GM18519 (cell line): ENCODE results near the gene SPRED2.
A peak's percentile ranks its signal among the peaks of the same experiment; 100 is the strongest.
"Not testable (repeated sequence)": the region's sequence is repeated elsewhere in the genome, so short reads cannot be mapped to it uniquely, and the experiment has no call there.

Experiments used
- ATAC-seq: cut with Tn5 transposase; IDR thresholded peaks from one replicate; pipeline ENCODE4 v1.9.1; 2021; ENCODE audit warnings: mild to moderate bottlenecking, moderate library complexity; ENCODE audit not compliant: unreplicated experiment, low FRiP score

Gene SPRED2

DNA sequence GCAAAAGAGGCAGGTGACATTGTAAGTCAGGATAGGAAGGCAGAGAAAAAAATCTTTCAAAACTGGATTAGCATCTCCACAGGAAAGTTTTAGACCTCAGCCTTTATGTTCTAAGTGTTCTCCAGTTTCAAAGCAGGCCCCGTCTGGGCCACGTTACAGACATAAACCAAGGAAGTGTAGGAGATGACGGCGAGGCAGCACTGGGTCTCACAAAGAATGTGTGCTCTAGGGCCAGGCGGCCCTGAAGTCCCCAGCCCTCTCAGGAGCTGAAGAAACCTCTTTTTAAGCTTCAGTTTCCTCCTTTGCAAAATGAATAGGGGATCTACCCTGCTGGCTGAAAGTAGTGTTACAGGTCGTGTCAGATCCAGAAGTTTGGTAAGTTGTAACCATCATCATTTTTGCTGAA lies 81.7 kb downstream of the SPRED2 start:
- ATAC-seq = peak; percentile 70

DNA sequence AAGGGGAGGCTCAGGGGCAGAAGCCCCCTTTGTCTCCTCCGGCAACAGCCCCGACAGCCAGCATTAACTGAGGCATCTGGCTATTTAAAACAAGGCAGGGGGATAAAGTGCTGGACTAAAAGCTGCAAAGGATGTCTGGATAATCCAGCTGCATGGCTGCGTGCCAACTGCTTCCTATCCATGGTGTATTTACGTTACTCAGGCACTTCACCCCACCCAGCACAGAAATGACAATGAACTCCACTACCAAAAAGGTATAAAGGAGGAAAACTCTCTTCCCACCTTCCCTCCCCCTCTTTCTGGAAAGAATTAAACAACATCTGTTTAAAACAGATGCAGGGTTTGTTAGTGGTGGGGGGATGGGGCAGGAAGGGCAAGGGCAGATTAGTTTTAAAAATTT lies 82.5 kb downstream of the SPRED2 start:
- no peak for ATAC-seq

DNA sequence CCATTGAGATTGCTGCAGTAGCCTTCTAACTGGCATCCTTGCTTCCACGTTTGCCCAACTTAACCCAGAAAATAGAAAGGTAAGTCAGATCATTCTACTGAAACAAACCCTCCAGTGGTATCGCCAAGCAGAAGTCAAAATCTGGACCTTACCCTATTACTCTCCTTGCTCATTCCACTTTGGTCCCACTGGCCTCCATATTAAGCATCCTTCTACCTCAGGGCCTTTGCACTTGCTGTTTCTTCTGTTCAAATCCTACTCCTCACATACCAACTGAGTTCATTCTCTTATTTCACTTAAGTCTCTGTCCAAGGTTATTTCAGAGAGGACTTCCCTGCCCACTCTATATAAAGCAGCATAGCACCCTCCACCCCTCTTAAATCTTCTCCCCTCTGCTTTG lies 84.5 kb downstream of the SPRED2 start:
- no peak for ATAC-seq

GRCh38 chr2:65345631-65346030 lies 86.8 kb downstream of the SPRED2 start:
- no peak for ATAC-seq

DNA sequence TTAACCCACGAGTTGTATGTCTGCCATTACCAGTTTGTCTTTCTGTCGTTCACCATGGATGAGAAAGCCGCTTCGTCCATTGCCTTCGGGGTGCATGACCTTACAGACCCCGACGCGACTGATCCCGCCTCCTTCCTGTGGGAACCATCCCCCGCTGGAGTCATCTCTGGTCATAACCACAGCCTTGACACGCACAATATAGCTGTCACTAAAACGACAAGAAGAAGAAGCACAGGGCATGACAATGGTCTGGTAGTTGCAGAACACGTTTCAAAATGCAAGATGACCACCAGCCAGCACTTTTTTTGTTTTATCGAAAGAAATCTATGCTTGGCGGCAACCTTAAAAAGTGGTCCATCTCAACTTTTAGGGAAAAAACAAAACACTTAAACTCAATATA lies 87.7 kb downstream of the SPRED2 start:
- ATAC-seq = no peak

GRCh38 chr2:65344182-65344581 lies 88.2 kb downstream of the SPRED2 start:
- ATAC-seq = no peak

- ATAC-seq = no peak
Measured at GRCh38 chr2:65343386-65343785, 89.0 kb downstream of the SPRED2 start.

GRCh38 chr2:65340898-65341681 lies 91.3 kb downstream of the SPRED2 start:
- no peak for ATAC-seq

DNA sequence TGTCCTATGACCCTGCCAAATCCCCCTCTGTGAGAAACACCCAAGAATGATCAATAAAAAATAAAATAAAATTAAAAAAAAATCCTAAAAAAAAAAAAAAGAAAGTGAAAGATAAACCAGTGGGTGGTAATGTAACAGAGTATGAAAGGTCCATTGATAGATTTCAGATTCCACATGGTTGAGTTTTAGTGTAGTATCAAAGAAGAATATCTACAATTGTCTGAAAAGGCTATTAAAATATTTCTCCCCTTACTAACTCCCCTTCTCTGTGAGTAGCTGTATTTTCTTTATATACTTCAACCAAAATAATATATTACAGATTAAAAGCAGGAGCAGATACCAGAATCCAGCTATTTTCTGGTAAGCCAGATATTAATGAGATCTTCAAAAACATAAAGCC lies 92.8 kb downstream of the SPRED2 start:
- no peak for ATAC-seq

- not testable (repeated sequence) for ATAC-seq
Measured at GRCh38 chr2:65338830-65339495, 93.4 kb downstream of the SPRED2 start.

- not testable (repeated sequence) for ATAC-seq
Measured at GRCh38 chr2:65337915-65338314, 94.5 kb downstream of the SPRED2 start.

DNA sequence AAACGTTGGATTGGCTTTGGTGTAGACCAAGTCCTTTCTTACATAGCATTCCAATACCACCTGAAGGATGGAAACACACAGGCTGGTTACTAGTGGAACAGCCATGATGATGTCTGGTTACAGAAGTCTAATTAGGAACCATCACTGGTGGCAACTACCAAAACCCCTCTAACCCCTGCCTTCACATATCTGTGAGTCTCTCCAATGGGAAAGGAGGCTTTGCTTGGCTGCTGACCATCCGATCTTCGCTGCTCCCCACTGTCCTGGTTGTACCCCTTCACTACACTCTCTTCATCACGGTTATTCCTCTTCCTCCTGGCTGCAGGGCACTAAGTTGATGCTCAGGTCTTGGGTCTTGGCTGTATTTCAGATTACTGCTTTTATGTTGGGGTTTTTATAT lies 97.7 kb downstream of the SPRED2 start:
- no peak for ATAC-seq

- ATAC-seq = no peak
Measured at GRCh38 chr2:65331336-65332025, 100.9 kb downstream of the SPRED2 start.

- ATAC-seq = no peak
Measured at GRCh38 chr2:65329525-65329924, 102.9 kb downstream of the SPRED2 start.

GRCh38 chr2:65326276-65326675 lies 106.1 kb downstream of the SPRED2 start:
- no peak for ATAC-seq

DNA sequence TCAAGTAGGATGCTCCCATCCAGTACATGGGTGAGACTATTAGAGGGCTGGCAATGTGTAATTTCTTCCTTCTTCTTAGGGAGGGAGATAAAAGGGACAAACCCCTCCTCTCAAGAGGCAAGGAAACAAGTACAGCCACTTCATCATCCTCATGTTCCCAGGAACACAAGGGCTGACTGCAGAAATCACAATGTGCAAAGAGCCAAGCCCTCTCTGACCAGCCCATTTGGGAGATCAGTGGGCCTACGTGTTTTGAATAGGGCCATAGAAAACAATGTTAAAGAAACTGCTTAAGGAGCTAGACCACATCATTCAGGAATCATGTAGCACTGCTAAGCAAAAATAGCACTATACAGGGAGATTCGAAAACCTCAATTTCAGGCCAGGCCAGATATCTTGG lies 107.3 kb downstream of the SPRED2 start:
- ATAC-seq = no peak

- ATAC-seq = no peak
Measured at GRCh38 chr2:65320946-65321345, 111.5 kb downstream of the SPRED2 start.

GRCh38 chr2:65320042-65320725 lies 112.2 kb downstream of the SPRED2 start:
- peak; percentile 41 for ATAC-seq

DNA sequence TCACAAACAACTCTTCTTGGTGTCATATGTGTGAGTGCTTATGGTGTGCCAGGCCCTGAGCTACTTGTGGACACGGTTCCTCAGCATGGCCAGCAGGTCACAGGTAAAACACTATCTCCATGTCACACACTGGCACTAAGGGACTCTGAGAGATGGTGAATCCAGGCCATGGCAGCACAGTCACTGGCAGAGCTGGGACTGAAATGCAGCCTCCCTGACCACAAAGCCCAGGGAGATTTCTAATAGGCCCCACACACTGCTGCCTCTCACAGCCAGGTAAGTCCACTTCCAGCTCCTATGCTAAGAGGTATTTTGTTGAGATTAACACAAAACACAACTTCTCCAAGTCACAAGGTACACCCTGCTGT lies 112.7 kb downstream of the SPRED2 start:
- ATAC-seq = no peak

DNA sequence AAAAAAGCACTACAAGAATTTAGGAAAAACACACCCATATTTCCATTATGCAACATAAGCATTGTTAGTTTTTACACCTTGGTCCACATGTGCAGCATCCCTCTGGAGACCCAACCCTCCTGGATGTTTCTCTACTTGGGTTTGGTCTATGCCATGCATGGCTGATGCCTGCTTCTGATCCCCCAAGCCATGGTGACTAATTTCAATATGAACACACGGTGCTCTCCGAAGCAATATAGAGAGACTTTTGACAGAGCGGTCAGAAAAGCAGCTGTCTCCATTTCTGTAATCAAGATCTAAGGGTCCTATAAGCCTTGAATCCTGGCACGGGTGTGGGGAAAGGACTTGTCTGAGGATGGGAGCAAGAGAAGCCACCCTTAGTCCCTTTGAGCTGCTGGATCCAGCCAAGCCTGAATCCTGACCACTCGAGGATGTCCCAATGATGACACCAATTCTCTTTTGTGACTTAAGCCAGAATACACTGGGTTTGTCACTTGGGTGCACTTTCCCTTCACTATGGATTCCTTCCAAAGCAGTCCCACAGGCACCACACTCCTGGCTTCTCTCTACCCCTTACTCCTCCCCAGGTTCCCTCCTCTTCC lies 113.2 kb downstream of the SPRED2 start:
- no peak for ATAC-seq

DNA sequence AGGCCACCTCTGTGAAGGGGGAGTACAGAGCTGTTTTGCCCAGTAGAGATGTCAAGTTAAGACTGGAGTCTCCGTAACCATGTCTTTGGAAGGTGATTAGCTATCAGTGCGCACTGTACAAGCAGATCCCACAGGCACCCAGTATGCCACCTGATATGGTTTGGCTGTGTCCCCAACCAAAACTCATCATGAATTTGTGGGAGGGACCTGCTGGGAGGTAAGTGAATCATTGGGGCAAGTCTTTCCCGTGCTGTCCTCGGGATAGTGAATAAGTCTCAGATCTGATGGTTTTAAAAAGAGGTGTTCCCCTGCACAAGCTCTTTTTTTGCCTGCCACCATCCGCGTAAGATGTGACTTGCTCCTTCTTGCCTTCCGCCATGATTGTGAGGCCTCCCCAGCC lies 114.6 kb downstream of the SPRED2 start:
- no peak for ATAC-seq
